HepG2 (cell line): ENCODE measurements around the gene COQ8A. TPM values are rescaled to one million over a fixed set of nuclear protein-coding genes. Genes with fewer than 3 reads are reported as not detected.

ENCODE experiments used
- ATAC-seq: fragments of 200-7000 bp; cut with Tn5 transposase; 3 replicates; pipeline ENCODE4 v1.9.1; 2020; ENCODE audit warnings: mild to moderate bottlenecking, moderate library complexity
- BruUV-seq: library from RNA; stranded (reverse); fragments of 400-500 nt; replicated peaks from 2 replicates; lab custom pipeline; 2021; lab: Mats Ljungman, UMichigan
- CTCF ChIA-PET: fragments of 300-600 bp; formaldehyde crosslinking; extraction: SDS; loops from one replicate; lab custom pipeline; 2021; ENCODE audit warnings: low total read pairs, inconsistent platforms, low intra/inter-chr PET ratio; lab: Yijun Ruan, JAX
- POLR2A ChIA-PET: fragments of 350-600 bp; sonication (Branson Sonifier 250); formaldehyde crosslinking; loops from one replicate; lab custom pipeline; 2020; ENCODE audit warnings: antibody characterized with exemption, inconsistent platforms; lab: Yijun Ruan, JAX
- DNase-seq: peaks from one replicate; pipeline ENCODE4 v3.0.0-alpha.2; 2015; ENCODE audit warnings: low spot score
- FAIRE-seq: peaks from 3 replicates; lab custom pipeline; 2011; peaks lifted over from hg19 to GRCh38; lab: Jason Lieb, UNC
- H2AFZ ChIP-seq: one replicate; pipeline ENCODE4 v1.6.1; 2011; ENCODE audit warnings: low read length, inconsistent platforms
- H3K27ac ChIP-seq: fragments of 300-600 bp; 3 replicates; pipeline ENCODE4 v1.8.0; 2011; ENCODE audit warnings: mixed run types, mild to moderate bottlenecking, mixed read lengths, low read length, inconsistent platforms; ENCODE audit not compliant: insufficient read depth; ENCODE audit errors: extremely low read length
- H3K27me3 ChIP-seq, 2 experiments: fragments of 200-600 bp in 1 of 2; 2 replicates in 1 of 2; 3 replicates in 1 of 2; pipeline versions ENCODE4 v1.6.0 to v1.8.0; 2011; ENCODE audit warnings: low read length in 2 of 2, mild to moderate bottlenecking in 2 of 2, moderate library complexity in 2 of 2, inconsistent platforms in 1 of 2; ENCODE audit not compliant: insufficient read depth in 2 of 2, control insufficient read depth in 1 of 2
- H3K36me3 ChIP-seq, 2 experiments: fragments of 200-600 bp in 1 of 2; replicated peaks in 1 of 2; 2 replicates in 1 of 2; 3 replicates in 1 of 2; pipeline versions ENCODE4 v1.5.1 to v1.8.0; 2011; ENCODE audit warnings: low read length in 2 of 2, inconsistent platforms in 1 of 2; ENCODE audit not compliant: insufficient read depth in 2 of 2, control insufficient read depth in 1 of 2
- H3K4me1 ChIP-seq: 2 replicates; pipeline ENCODE4 v1.5.1; 2012; ENCODE audit warnings: low read length, inconsistent platforms; ENCODE audit not compliant: insufficient read depth
- H3K4me2 ChIP-seq: 2 replicates; pipeline ENCODE4 v1.6.0; 2011; ENCODE audit warnings: low read depth, low read length, inconsistent platforms
- H3K4me3 ChIP-seq, 3 experiments: fragments of 200-600 bp in 1 of 3; sonication (generic), shearing (Covaris generic) in 1 of 3; replicated peaks in 1 of 3; 2 replicates each; pipeline ENCODE4 v1.5.1; 2011 to 2016; ENCODE audit warnings: low read length in 3 of 3, inconsistent platforms in 2 of 3, low read depth in 2 of 3, mild to moderate bottlenecking in 2 of 3, control low read depth in 1 of 3, mixed read lengths in 1 of 3; ENCODE audit not compliant: insufficient read depth in 1 of 3
- H3K79me2 ChIP-seq: one replicate; pipeline ENCODE4 v1.6.1; 2011; ENCODE audit warnings: low read length, inconsistent platforms; ENCODE audit not compliant: insufficient read depth
- H3K9ac ChIP-seq: 2 replicates; pipeline ENCODE4 v1.6.0; 2011; ENCODE audit warnings: mild to moderate bottlenecking, low read depth, low read length, inconsistent platforms; ENCODE audit not compliant: insufficient read depth
- H3K9me3 ChIP-seq: 2 replicates; pipeline ENCODE4 v1.5.1; 2012; ENCODE audit warnings: mild to moderate bottlenecking, low read length
- H4K20me1 ChIP-seq: 2 replicates; pipeline ENCODE4 v1.6.0; 2011; ENCODE audit warnings: inconsistent platforms, mild to moderate bottlenecking, low read length, moderate library complexity; ENCODE audit not compliant: insufficient read depth
- ATAD3A ChIP-seq: sonication (generic); formaldehyde crosslinking; IDR thresholded peaks from 2 replicates; pipeline ENCODE4 v1.4.0; 2020; ENCODE audit warnings: missing genetic modification reagents
- ESRRA ChIP-seq: sonication (generic); formaldehyde crosslinking; IDR thresholded peaks from 2 replicates; pipeline ENCODE4 v1.5.1; 2020; ENCODE audit warnings: mild to moderate bottlenecking, low read depth, missing genetic modification reagents
- KDM5A ChIP-seq: fragments of 200-600 bp; sonication (generic); IDR thresholded peaks from 2 replicates; pipeline ENCODE4 v1.7.0; 2018; ENCODE audit warnings: antibody characterized with exemption, mild to moderate bottlenecking, low read length, borderline replicate concordance
- SKI ChIP-seq: fragments of 450-650 bp; IDR thresholded peaks from one replicate; pipeline ENCODE4 v1.6.1; 2018; ENCODE audit warnings: mild to moderate bottlenecking; ENCODE audit not compliant: partially characterized antibody
- ZNF138 ChIP-seq: sonication (generic); formaldehyde crosslinking; IDR thresholded peaks from 2 replicates; pipeline ENCODE4 v1.5.0; 2020; ENCODE audit warnings: mild to moderate bottlenecking, low read depth, missing genetic modification reagents
- ZNF235 ChIP-seq: sonication (generic); formaldehyde crosslinking; IDR thresholded peaks from 2 replicates; pipeline ENCODE4 v1.8.1; 2023; ENCODE audit warnings: mild to moderate bottlenecking, missing genetic modification reagents, borderline replicate concordance
- WGBS: methylation state at CpG from one replicate; pipeline ENCODE4 v1.1.6; 2017; ENCODE audit warnings: low lambda C conversion rate; 5-methylcytosine and 5-hydroxymethylcytosine counted together
- in situ Hi-C: cut with HindIII; loops from 2 replicates; pipeline ENCODE4 v1.10.0; 2017; ENCODE audit warnings: low pct_unique_long_range_greater_than_20kb; ENCODE audit not compliant: extremely low pct_ligation_motif_present
- intact Hi-C: fragments of 100-400 bp; cut with micrococcal nuclease; formaldehyde crosslinking; loops from one replicate; pipeline ENCODE4 v1.10.0; 2022; ENCODE audit not compliant: unreplicated experiment
- polyA plus RNA-seq, 8 experiments: library from polyadenylated mRNA; depleted of rRNA in 3 of 8; stranded (reverse) in 7 of 8; unstranded in 1 of 8; fragments of >200 nt; fragmentation: Illumina TruSeq in 4 of 8; extraction: Trizol in 4 of 8; gene quantifications; 2 replicates each; pipeline versions ENCODE4 v1.2.1 to v1.2.3, GENCODE V29; 2011 to 2016; ENCODE audit warnings: low read depth in 4 of 8, missing spikeins in 1 of 8, mixed read lengths in 1 of 8; ENCODE audit not compliant: insufficient read depth in 1 of 8
- total RNA-seq, 5 experiments: library from RNA; depleted of rRNA; stranded (reverse); fragments of >200 nt; fragmentation: Illumina TruSeq; extraction: Trizol; gene quantifications; 2 replicates each; pipeline ENCODE4 v1.2.3, GENCODE V29; 2016; ENCODE audit warnings: low read depth in 1 of 5
- TF ChIP-seq, protein P1 (sequence below), 2 experiments: sonication (generic) in 1 of 2; formaldehyde crosslinking in 1 of 2; IDR thresholded peaks; 2 replicates each; pipeline versions ENCODE4 v1.5.1 to v1.6.1; 2011 to 2020; ENCODE audit warnings: borderline replicate concordance in 1 of 2, low read depth in 1 of 2, low read length in 1 of 2, mild to moderate bottlenecking in 1 of 2, missing genetic modification reagents in 1 of 2, moderate library complexity in 1 of 2

The COQ8A gene
- total and polyA plus RNA-seq, 2 of the 13 experiments (the other 11 are each of a cell fraction or from before 2014, with no cell fraction given): 60.4 to 88.7 TPM

DNA sequence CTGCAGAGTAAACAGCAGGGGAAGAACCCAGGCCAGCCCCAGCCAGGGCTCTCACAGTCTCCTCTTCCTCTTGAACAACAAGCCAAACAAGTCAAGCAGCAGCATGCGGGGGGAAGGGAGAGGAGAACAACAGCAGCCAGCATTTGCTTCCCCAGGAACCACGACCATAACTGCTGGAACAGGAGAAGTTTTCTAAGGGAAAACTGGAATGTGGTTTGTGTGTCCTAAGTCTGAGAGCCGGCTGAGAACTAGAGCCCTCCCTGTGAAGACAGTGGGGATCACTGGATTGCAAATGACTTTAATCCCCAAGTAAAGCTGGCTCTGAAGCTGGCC, 48.2 kb downstream of the COQ8A start:
- FAIRE-seq: no peak
- no peaks in the 10 kb centered on the region for H3K27me3 ChIP-seq
- H4K20me1 ChIP-seq: no peaks in the 10 kb centered on the region
- ChIA-PET CTCF (no interaction called here), POLR2A (no interaction called here)
- no peak; the same call in 2 of the 3 replicates for ATAC-seq
- BruUV-seq: no TSS peak
- in situ Hi-C loops: no loop called here
- 81% methylated on average over 3 of the region's 3 CpGs for WGBS
- no peak overlapping the region for H2AFZ ChIP-seq
- no peaks in the 10 kb centered on the region for H3K9me3 ChIP-seq
- H3K4me1 ChIP-seq: peaks cover 42% of the 10 kb centered on the region
- H3K4me3 ChIP-seq: no peak overlapping the region
- H3K4me2 ChIP-seq: no peak overlapping the region
- intact Hi-C loops: no loop called here
- H3K36me3 ChIP-seq: peaks cover 11 to 33% of the 10 kb centered on the region in 2 experiments; a peak in 4 of 5 replicates
- TF ChIP-seq ATAD3A (CRISPR knock-in tag) (no peak), ESRRA (CRISPR knock-in tag) (no peak), KDM5A (no peak), ZNF235 (CRISPR knock-in tag) (no peak), SKI (no peak), ZNF138 (no peak)
- TF ChIP-seq, protein P1, sequence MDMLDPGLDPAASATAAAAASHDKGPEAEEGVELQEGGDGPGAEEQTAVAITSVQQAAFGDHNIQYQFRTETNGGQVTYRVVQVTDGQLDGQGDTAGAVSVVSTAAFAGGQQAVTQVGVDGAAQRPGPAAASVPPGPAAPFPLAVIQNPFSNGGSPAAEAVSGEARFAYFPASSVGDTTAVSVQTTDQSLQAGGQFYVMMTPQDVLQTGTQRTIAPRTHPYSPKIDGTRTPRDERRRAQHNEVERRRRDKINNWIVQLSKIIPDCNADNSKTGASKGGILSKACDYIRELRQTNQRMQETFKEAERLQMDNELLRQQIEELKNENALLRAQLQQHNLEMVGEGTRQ (IDR thresholded peaks at IDR 0.05; ENCODE audit: low read depth, low read length): no peak
- TF ChIP-seq, protein P1 (CRISPR knock-in tag; IDR thresholded peaks at IDR 0.05; ENCODE audit: borderline replicate concordance): no peak
- no peak overlapping the region for H3K27ac ChIP-seq
- no peaks in the 10 kb centered on the region for H3K79me2 ChIP-seq
- no peak overlapping the region for H3K9ac ChIP-seq
- DNase-seq: no peak
